HepG2 (cell line): ENCODE measurements around the gene ARL17A. TPM values are rescaled to one million over a fixed set of nuclear protein-coding genes. Genes with fewer than 3 reads are reported as not detected.
"Not testable (repeated sequence)": the region's sequence is repeated elsewhere in the genome, so short reads cannot be mapped to it uniquely, and the experiment has no call there.

ENCODE experiments used
- ATAC-seq: fragments of 200-7000 bp; cut with Tn5 transposase; 3 replicates; pipeline ENCODE4 v1.9.1; 2020; ENCODE audit warnings: mild to moderate bottlenecking, moderate library complexity
- BruUV-seq: library from RNA; stranded (reverse); fragments of 400-500 nt; replicated peaks from 2 replicates; lab custom pipeline; 2021; lab: Mats Ljungman, UMichigan
- CTCF ChIA-PET: fragments of 300-600 bp; formaldehyde crosslinking; extraction: SDS; loops from one replicate; lab custom pipeline; 2021; ENCODE audit warnings: low total read pairs, inconsistent platforms, low intra/inter-chr PET ratio; lab: Yijun Ruan, JAX
- POLR2A ChIA-PET: fragments of 350-600 bp; sonication (Branson Sonifier 250); formaldehyde crosslinking; loops from one replicate; lab custom pipeline; 2020; ENCODE audit warnings: antibody characterized with exemption, inconsistent platforms; lab: Yijun Ruan, JAX
- DNase-seq: peaks from one replicate; pipeline ENCODE4 v3.0.0-alpha.2; 2015; ENCODE audit warnings: low spot score
- FAIRE-seq: peaks from 3 replicates; lab custom pipeline; 2011; peaks lifted over from hg19 to GRCh38; lab: Jason Lieb, UNC
- H2AFZ ChIP-seq: one replicate; pipeline ENCODE4 v1.6.1; 2011; ENCODE audit warnings: low read length, inconsistent platforms
- H3K27ac ChIP-seq: fragments of 300-600 bp; 3 replicates; pipeline ENCODE4 v1.8.0; 2011; ENCODE audit warnings: mixed run types, mild to moderate bottlenecking, mixed read lengths, low read length, inconsistent platforms; ENCODE audit not compliant: insufficient read depth; ENCODE audit errors: extremely low read length
- H3K27me3 ChIP-seq, 2 experiments: fragments of 200-600 bp in 1 of 2; 2 replicates in 1 of 2; 3 replicates in 1 of 2; pipeline versions ENCODE4 v1.6.0 to v1.8.0; 2011; ENCODE audit warnings: low read length in 2 of 2, mild to moderate bottlenecking in 2 of 2, moderate library complexity in 2 of 2, inconsistent platforms in 1 of 2; ENCODE audit not compliant: insufficient read depth in 2 of 2, control insufficient read depth in 1 of 2
- H3K36me3 ChIP-seq, 2 experiments: fragments of 200-600 bp in 1 of 2; replicated peaks in 1 of 2; 2 replicates in 1 of 2; 3 replicates in 1 of 2; pipeline versions ENCODE4 v1.5.1 to v1.8.0; 2011; ENCODE audit warnings: low read length in 2 of 2, inconsistent platforms in 1 of 2; ENCODE audit not compliant: insufficient read depth in 2 of 2, control insufficient read depth in 1 of 2
- H3K4me1 ChIP-seq: 2 replicates; pipeline ENCODE4 v1.5.1; 2012; ENCODE audit warnings: low read length, inconsistent platforms; ENCODE audit not compliant: insufficient read depth
- H3K4me2 ChIP-seq: 2 replicates; pipeline ENCODE4 v1.6.0; 2011; ENCODE audit warnings: low read depth, low read length, inconsistent platforms
- H3K4me3 ChIP-seq, 3 experiments: fragments of 200-600 bp in 1 of 3; sonication (generic), shearing (Covaris generic) in 1 of 3; replicated peaks in 1 of 3; 2 replicates each; pipeline ENCODE4 v1.5.1; 2011 to 2016; ENCODE audit warnings: low read length in 3 of 3, inconsistent platforms in 2 of 3, low read depth in 2 of 3, mild to moderate bottlenecking in 2 of 3, control low read depth in 1 of 3, mixed read lengths in 1 of 3; ENCODE audit not compliant: insufficient read depth in 1 of 3
- H3K79me2 ChIP-seq: one replicate; pipeline ENCODE4 v1.6.1; 2011; ENCODE audit warnings: low read length, inconsistent platforms; ENCODE audit not compliant: insufficient read depth
- H3K9ac ChIP-seq: 2 replicates; pipeline ENCODE4 v1.6.0; 2011; ENCODE audit warnings: mild to moderate bottlenecking, low read depth, low read length, inconsistent platforms; ENCODE audit not compliant: insufficient read depth
- H3K9me3 ChIP-seq: 2 replicates; pipeline ENCODE4 v1.5.1; 2012; ENCODE audit warnings: mild to moderate bottlenecking, low read length
- H4K20me1 ChIP-seq: 2 replicates; pipeline ENCODE4 v1.6.0; 2011; ENCODE audit warnings: inconsistent platforms, mild to moderate bottlenecking, low read length, moderate library complexity; ENCODE audit not compliant: insufficient read depth
- WGBS: methylation state at CpG from one replicate; pipeline ENCODE4 v1.1.6; 2017; ENCODE audit warnings: low lambda C conversion rate; 5-methylcytosine and 5-hydroxymethylcytosine counted together
- in situ Hi-C: cut with HindIII; loops from 2 replicates; pipeline ENCODE4 v1.10.0; 2017; ENCODE audit warnings: low pct_unique_long_range_greater_than_20kb; ENCODE audit not compliant: extremely low pct_ligation_motif_present
- intact Hi-C: fragments of 100-400 bp; cut with micrococcal nuclease; formaldehyde crosslinking; loops from one replicate; pipeline ENCODE4 v1.10.0; 2022; ENCODE audit not compliant: unreplicated experiment
- polyA plus RNA-seq, 8 experiments: library from polyadenylated mRNA; depleted of rRNA in 3 of 8; stranded (reverse) in 7 of 8; unstranded in 1 of 8; fragments of >200 nt; fragmentation: Illumina TruSeq in 4 of 8; extraction: Trizol in 4 of 8; gene quantifications; 2 replicates each; pipeline versions ENCODE4 v1.2.1 to v1.2.3, GENCODE V29; 2011 to 2016; ENCODE audit warnings: low read depth in 4 of 8, missing spikeins in 1 of 8, mixed read lengths in 1 of 8; ENCODE audit not compliant: insufficient read depth in 1 of 8
- total RNA-seq, 5 experiments: library from RNA; depleted of rRNA; stranded (reverse); fragments of >200 nt; fragmentation: Illumina TruSeq; extraction: Trizol; gene quantifications; 2 replicates each; pipeline ENCODE4 v1.2.3, GENCODE V29; 2016; ENCODE audit warnings: low read depth in 1 of 5

The ARL17A gene
- total and polyA plus RNA-seq, 2 of the 13 experiments (the other 11 are each of a cell fraction or from before 2014, with no cell fraction given), result 18.8 to 19.4 TPM

- H3K4me3 ChIP-seq, H3K27ac ChIP-seq, H2AFZ ChIP-seq, H3K36me3 ChIP-seq, BruUV-seq, H3K9ac ChIP-seq, ATAC-seq, POLR2A ChIA-PET, H3K27me3 ChIP-seq, in situ Hi-C loops, H3K9me3 ChIP-seq, CTCF ChIA-PET, intact Hi-C loops, H4K20me1 ChIP-seq, H3K4me1 ChIP-seq, H3K79me2 ChIP-seq, DNase-seq, H3K4me2 ChIP-seq: not testable (repeated sequence)
- WGBS, result no CpG with 5 or more reads among the region's 2 CpGs
- FAIRE-seq, result peak; percentile 32
Observed at GRCh38 chr17:46481310-46481709, 98.2 kb downstream of the ARL17A start.

- H3K27ac ChIP-seq, H4K20me1 ChIP-seq, H2AFZ ChIP-seq, H3K4me1 ChIP-seq, DNase-seq, CTCF ChIA-PET, H3K4me3 ChIP-seq, BruUV-seq, ATAC-seq, H3K9me3 ChIP-seq, H3K4me2 ChIP-seq, H3K79me2 ChIP-seq, POLR2A ChIA-PET, H3K36me3 ChIP-seq, H3K27me3 ChIP-seq, intact Hi-C loops, FAIRE-seq, H3K9ac ChIP-seq, in situ Hi-C loops: not testable (repeated sequence)
- WGBS, result no CpG with 5 or more reads among the region's 3 CpGs
Observed at GRCh38 chr17:46478823-46479222, 100.7 kb downstream of the ARL17A start.

GRCh38 chr17:46475583-46475982 lies 103.9 kb downstream of the ARL17A start:
- intact Hi-C loops, FAIRE-seq, H3K4me3 ChIP-seq, H3K9ac ChIP-seq, CTCF ChIA-PET, H3K36me3 ChIP-seq, H3K79me2 ChIP-seq, H3K4me2 ChIP-seq, BruUV-seq, H3K4me1 ChIP-seq, DNase-seq, H3K27ac ChIP-seq, H4K20me1 ChIP-seq, ATAC-seq, POLR2A ChIA-PET, H2AFZ ChIP-seq, H3K9me3 ChIP-seq, H3K27me3 ChIP-seq, in situ Hi-C loops: not testable (repeated sequence)
- WGBS, result 86% methylated on average over 2 of the region's 2 CpGs

- H3K9me3 ChIP-seq, H3K4me3 ChIP-seq, BruUV-seq, H3K79me2 ChIP-seq, H3K4me2 ChIP-seq, H3K36me3 ChIP-seq, FAIRE-seq, H3K9ac ChIP-seq, in situ Hi-C loops, DNase-seq, intact Hi-C loops, H3K4me1 ChIP-seq, H3K27ac ChIP-seq, H4K20me1 ChIP-seq, H2AFZ ChIP-seq, CTCF ChIA-PET, H3K27me3 ChIP-seq, ATAC-seq, POLR2A ChIA-PET: not testable (repeated sequence)
- 57% methylated on average over 1 of the region's 3 CpGs for WGBS
Observed at GRCh38 chr17:46474489-46474888, 105.0 kb downstream of the ARL17A start.
